A673 (cell line): ENCODE data around the gene RUNDC1. TPM values are rescaled to one million over a fixed set of nuclear protein-coding genes. Genes with fewer than 3 reads are reported as not detected.
"Not testable (repeated sequence)": the region's sequence is repeated elsewhere in the genome, so short reads cannot be mapped to it uniquely, and the experiment has no call there.

Experiments
- BruUV-seq: library from RNA; stranded (reverse); fragments of 400-500 nt; replicated peaks from 2 replicates; lab custom pipeline; 2021; lab: Mats Ljungman, UMichigan
- CTCF ChIA-PET: fragments of 300-600 bp; sonication (Branson Sonifier 250); formaldehyde crosslinking; loops from one replicate; lab custom pipeline; 2022; ENCODE audit warnings: antibody characterized with exemption; lab: Charles Lee
- POLR2A ChIA-PET: fragments of 300-600 bp; sonication (Branson Sonifier 250); formaldehyde crosslinking; loops from one replicate; lab custom pipeline; 2022; ENCODE audit warnings: antibody characterized with exemption; ENCODE audit not compliant: low non-redundant PET; lab: Charles Lee
- DNase-seq: peaks from one replicate; pipeline ENCODE4 v3.0.0-alpha.2; 2015; ENCODE audit warnings: low spot score
- H3K27ac ChIP-seq: fragments of 200-600 bp; sonication (generic); 2 replicates; pipeline ENCODE4 v1.5.1; 2016; ENCODE audit warnings: mixed run types, low read depth, mild to moderate bottlenecking, mixed read lengths, antibody characterized with exemption, low read length; ENCODE audit not compliant: poor library complexity, severe bottlenecking
- H3K27me3 ChIP-seq: fragments of 200-600 bp; sonication (generic); replicated peaks from 2 replicates; pipeline ENCODE4 v1.6.1; 2017; ENCODE audit warnings: mixed run types, low read depth, mild to moderate bottlenecking, mixed read lengths, antibody characterized with exemption, low read length; ENCODE audit not compliant: insufficient read depth, poor library complexity
- H3K36me3 ChIP-seq: fragments of 200-600 bp; sonication (generic); 2 replicates; pipeline ENCODE4 v1.6.1; 2016; ENCODE audit warnings: mixed run types, mild to moderate bottlenecking, mixed read lengths, antibody characterized with exemption, low read length; ENCODE audit not compliant: insufficient read depth, poor library complexity, severe bottlenecking
- H3K4me1 ChIP-seq: fragments of 200-600 bp; sonication (generic); 2 replicates; pipeline ENCODE4 v1.6.1; 2017; ENCODE audit warnings: mixed run types, mild to moderate bottlenecking, mixed read lengths, antibody characterized with exemption, low read length; ENCODE audit not compliant: insufficient read depth, poor library complexity, severe bottlenecking
- H3K4me3 ChIP-seq: fragments of 200-600 bp; sonication (generic); 2 replicates; pipeline ENCODE4 v1.5.1; 2016; ENCODE audit warnings: low read depth, mixed run types, mild to moderate bottlenecking, mixed read lengths, low read length; ENCODE audit not compliant: poor library complexity, severe bottlenecking
- H3K9me3 ChIP-seq: fragments of 200-600 bp; sonication (generic); 2 replicates; pipeline ENCODE4 v1.6.1; 2016; ENCODE audit warnings: mixed run types, low read depth, mild to moderate bottlenecking, mixed read lengths, antibody characterized with exemption, low read length; ENCODE audit not compliant: poor library complexity, severe bottlenecking
- EZH2 ChIP-seq: fragments of 200-600 bp; sonication (generic); IDR thresholded peaks from 2 replicates; pipeline ENCODE4 v1.6.1; 2017; ENCODE audit warnings: borderline replicate concordance, low read depth, mild to moderate bottlenecking, mixed read lengths, antibody characterized with exemption, low read length; ENCODE audit not compliant: poor library complexity, severe bottlenecking
- intact Hi-C: fragments of 100-400 bp; cut with micrococcal nuclease; formaldehyde crosslinking; loops from one replicate; pipeline ENCODE4 v1.10.0; 2022; ENCODE audit not compliant: unreplicated experiment
- total RNA-seq: library from RNA; stranded (reverse); gene quantifications from 2 replicates; pipeline ENCODE4 v1.2.3, GENCODE V29; 2021
- TF ChIP-seq, protein P1 (sequence below): fragments of 300-800, 200-600 bp; sonication (generic); conservative IDR thresholded peaks from 2 replicates; pipeline ENCODE4 v1.5.1; 2017; ENCODE audit warnings: low read depth, mild to moderate bottlenecking, antibody characterized with exemption, low read length, moderate library complexity, mixed read lengths

The RUNDC1 gene
- total RNA-seq, 1 experiment from 2014 or later = 8.0 TPM

DNA sequence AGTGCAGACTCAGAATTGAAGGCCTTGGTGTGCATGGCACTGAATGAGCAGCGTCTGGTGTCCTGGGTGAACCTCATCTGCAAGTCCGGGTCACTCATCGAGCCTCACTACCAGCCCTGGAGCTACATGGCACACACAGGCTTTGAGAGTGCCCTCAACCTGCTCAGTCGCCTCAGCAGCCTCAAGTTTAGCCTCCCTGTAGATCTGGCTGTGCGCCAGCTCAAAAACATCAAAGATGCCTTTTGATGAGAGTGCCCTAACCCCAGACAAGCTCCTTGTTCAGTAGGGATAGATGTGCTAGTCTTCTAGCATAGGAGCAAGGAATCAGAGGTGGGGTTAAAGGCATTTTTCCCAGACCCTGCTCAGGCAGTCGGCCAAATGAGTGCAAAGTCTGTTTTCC, 11.1 kb downstream of the RUNDC1 start:
- CTCF ChIA-PET = no interaction called here
- intact Hi-C loops = no loop called here
- Histone ChIP-seq H3K27me3 (no peaks in the 10 kb centered on the region), H3K27ac (no peak overlapping the region), H3K4me1 (no peaks in the 10 kb centered on the region), H3K4me3 (no peak overlapping the region), H3K36me3 (peaks cover 16% of the 10 kb centered on the region), H3K9me3 (no peaks in the 10 kb centered on the region)
- TF ChIP-seq, protein P1, sequence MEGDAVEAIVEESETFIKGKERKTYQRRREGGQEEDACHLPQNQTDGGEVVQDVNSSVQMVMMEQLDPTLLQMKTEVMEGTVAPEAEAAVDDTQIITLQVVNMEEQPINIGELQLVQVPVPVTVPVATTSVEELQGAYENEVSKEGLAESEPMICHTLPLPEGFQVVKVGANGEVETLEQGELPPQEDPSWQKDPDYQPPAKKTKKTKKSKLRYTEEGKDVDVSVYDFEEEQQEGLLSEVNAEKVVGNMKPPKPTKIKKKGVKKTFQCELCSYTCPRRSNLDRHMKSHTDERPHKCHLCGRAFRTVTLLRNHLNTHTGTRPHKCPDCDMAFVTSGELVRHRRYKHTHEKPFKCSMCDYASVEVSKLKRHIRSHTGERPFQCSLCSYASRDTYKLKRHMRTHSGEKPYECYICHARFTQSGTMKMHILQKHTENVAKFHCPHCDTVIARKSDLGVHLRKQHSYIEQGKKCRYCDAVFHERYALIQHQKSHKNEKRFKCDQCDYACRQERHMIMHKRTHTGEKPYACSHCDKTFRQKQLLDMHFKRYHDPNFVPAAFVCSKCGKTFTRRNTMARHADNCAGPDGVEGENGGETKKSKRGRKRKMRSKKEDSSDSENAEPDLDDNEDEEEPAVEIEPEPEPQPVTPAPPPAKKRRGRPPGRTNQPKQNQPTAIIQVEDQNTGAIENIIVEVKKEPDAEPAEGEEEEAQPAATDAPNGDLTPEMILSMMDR = no peak
- TF ChIP-seq EZH2 = no peak
- POLR2A ChIA-PET = no interaction called here
- no peak for DNase-seq
- BruUV-seq = no TSS peak

DNA sequence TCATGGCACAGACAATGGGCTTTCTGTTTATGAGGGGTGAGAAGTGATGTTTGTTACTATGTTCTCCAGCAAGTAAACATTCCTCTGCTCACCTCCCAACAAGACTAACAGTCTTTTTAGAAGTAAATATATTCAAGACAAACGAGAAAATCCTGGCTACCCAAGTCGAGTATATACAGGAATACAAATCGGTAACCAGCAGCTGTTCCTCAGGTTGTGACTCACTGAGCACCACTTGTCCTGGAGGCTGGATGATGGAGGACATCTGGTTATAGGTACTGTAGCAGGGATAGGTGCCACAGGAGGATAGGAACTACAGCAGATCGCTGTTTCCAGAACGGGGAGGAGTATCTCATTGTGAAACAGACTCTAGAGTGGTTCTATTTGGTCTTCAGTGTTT, 12.5 kb downstream of the RUNDC1 start:
- POLR2A ChIA-PET = no interaction called here

DNA sequence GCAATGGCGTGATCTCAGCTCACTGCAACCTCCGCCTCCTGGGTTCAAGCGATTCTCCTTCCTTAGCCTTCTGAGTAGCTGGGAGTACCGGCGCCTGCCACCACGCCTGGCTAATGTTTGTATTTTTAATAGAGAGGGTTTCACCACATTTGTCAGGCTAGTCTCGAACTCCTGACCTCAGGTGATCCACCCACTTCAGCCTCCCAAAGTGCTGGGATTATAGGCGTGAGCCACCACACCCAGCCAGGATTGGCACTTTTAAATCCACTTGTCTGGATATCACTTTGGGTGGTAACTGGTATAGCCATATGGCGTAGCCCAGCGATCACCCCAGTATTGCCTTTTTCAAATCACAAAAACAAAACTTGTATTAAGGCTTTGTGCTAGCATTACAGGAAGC, 13.5 kb downstream of the RUNDC1 start:
- H3K9me3 ChIP-seq, DNase-seq, H3K36me3 ChIP-seq, POLR2A ChIA-PET, BruUV-seq, intact Hi-C loops, H3K27ac ChIP-seq, H3K4me3 ChIP-seq, H3K4me1 ChIP-seq, H3K27me3 ChIP-seq, CTCF ChIA-PET: not testable (repeated sequence)

More for the DNA sequence above, 12.5 kb downstream of the RUNDC1 start:
- Histone ChIP-seq H3K4me3 (no peak overlapping the region), H3K9me3 (no peaks in the 10 kb centered on the region), H3K27ac (no peak overlapping the region), H3K4me1 (no peaks in the 10 kb centered on the region), H3K27me3 (no peaks in the 10 kb centered on the region), H3K36me3 (peaks cover 11% of the 10 kb centered on the region)
- no TSS peak for BruUV-seq
- no peak for DNase-seq
- intact Hi-C loops = no loop called here
- CTCF ChIA-PET = no interaction called here
- TF ChIP-seq EZH2 = no peak
- TF ChIP-seq, protein P1 = no peak

DNA sequence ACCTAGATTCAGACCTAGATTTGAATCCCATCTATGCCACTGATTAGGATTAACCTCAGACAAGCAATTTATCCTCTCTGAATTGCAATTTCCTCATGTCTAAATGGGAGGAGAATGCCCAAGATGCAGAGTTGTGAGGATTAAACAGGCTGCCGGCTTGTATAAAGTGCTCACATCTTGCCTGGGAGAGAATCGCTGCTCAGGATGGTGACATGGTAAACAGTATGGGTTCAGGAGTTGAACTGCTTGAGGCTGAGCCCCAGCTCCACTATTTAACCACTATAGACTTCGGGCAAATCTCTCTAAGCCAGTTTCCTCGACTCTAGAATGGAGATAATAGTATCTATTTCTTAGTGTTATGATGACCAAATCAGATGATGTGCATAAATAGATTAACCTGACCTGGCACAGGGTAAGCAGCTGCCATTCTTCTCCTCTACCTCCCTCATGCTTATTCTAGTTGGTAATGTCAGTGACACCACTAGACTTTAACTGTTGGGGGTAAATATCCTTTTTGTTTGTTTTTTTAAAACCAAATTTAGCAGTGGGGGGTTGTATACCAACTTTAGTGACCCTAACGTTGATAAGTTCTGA, 17.1 kb downstream of the RUNDC1 start:
- TF ChIP-seq, protein P1 = no peak
- no peak for TF ChIP-seq EZH2
- Histone ChIP-seq H3K9me3 (no peaks in the 10 kb centered on the region), H3K36me3 (peaks cover 22% of the 10 kb centered on the region), H3K27me3 (no peaks in the 10 kb centered on the region), H3K4me3 (peak overlapping the region; percentile 92), H3K4me1 (peaks cover 6% of the 10 kb centered on the region), H3K27ac (no peak overlapping the region)
- intact Hi-C loops = no loop called here
- ChIA-PET CTCF (interaction anchor here (0.6 to 1.5 kb wide), 3 partner anchors 27 to 83 kb away, joined by 3 to 4 read pairs (median 3); partner anchors contain the start of gene AARSD1), POLR2A (interaction anchor here (0.7 to 0.9 kb wide), 4 partner anchors 9 to 318 kb away, joined by 3 to 17 read pairs (median 6); partner anchors contain the start of gene IFI35)
- BruUV-seq = no TSS peak
- no peak for DNase-seq
